AML-193 (cell line): ENCODE results near the gene TMEM41B.
A peak's percentile ranks its signal among the peaks of the same experiment; 100 is the strongest.
"Not testable (repeated sequence)": the region's sequence is repeated elsewhere in the genome, so short reads cannot be mapped to it uniquely, and the experiment has no call there.

Experiments
- DNase-seq, 2 experiments: peaks; one replicate each; lab custom pipeline; 2025; lab: John Stamatoyannopoulos, UW

The TMEM41B gene

DNA sequence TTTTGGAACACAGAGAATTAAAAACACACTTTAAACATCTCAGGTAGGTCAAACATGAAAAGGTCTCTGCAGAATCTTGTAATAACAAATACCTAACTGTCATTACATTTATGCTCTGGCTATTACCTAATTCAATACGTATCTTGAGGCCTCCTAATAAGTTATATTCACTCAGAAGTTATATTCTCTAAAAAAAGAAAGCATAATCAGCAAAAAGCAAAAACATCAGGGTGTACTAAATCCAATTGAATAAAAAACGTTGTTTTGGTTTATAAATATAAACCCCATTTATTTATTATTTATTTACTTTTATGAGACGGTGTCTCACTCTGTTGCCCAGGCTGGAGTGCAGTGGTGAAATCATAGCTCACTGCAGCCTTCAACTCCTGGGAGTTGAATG is 10.2 kb downstream of the TMEM41B start:
- DNase-seq = no peak

DNA sequence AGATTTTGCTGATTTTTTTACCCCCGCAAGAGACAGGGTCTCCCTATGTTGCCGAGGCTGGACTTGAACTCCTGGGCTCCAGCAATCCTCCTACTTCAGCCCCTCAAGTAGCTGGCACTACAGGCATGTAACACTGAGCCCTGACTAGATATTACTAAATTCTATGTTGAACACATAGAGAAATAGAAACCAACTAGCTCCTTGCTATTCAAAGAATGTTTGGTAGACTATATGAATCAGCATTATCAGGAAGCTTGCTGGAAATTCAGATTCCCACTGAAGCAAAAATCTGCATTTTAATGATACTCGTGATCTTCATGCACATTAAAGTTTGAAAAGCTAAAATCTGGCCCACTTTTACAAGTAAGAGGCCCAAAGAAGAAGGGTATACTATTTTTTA is 11.9 kb downstream of the TMEM41B start:
- DNase-seq = no peak

DNA sequence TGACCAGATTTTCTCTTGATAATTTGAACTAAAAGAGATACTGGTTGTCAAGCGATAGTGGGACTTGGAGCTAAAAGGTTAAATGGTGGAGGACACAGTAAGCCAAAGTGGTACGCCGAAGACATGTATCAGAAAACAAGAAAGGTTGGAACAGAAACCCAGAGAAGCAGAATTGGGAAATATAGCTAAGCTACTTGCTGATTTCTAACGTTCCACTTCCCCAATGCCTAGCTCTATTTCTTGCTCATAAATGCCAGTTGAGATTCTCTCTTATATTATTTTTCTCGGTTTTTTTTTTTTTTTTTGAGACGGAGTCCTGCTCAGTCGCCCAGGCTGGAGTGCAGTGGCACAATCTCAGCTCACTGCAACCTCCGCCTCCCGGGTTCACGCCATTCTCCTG is 12.7 kb downstream of the TMEM41B start:
- no peak for DNase-seq

- no peak for DNase-seq
These were observed 20.7 kb downstream of the TMEM41B start for GRCh38 chr11:9293646-9294045.

- DNase-seq = no peak
These were observed 28.4 kb downstream of the TMEM41B start for GRCh38 chr11:9285850-9286587.

DNA sequence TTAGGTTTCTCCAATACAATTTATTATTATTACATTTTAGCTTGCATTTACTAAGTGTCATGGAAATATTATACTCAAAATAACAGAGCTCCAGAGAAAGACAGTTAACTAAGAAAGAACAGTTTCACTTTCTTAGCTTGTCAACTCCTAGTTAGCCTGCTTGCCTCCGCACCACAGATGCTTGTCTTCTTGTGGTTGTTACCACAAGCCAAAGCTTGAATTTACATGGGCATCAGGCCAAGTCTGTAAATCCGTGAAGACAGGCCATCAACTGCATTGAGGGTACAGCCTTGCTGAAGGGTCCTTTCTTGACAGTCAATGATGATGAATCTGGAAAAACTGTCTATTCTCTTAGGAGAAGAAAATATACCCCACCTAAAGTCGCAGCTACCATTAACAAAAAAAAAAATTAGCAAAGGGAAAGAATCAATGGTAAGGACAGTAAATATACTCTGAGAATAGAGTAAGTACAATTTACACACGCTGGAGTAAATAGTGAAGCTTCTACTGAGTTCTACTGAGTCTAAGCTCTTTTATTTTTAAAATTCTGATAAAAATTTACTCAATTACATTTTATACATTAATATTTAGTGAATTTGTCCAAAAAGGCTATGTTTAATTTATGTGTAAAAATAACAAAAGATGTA is 33.6 kb downstream of the TMEM41B start:
- DNase-seq = peak; percentile 11 to 35

DNA sequence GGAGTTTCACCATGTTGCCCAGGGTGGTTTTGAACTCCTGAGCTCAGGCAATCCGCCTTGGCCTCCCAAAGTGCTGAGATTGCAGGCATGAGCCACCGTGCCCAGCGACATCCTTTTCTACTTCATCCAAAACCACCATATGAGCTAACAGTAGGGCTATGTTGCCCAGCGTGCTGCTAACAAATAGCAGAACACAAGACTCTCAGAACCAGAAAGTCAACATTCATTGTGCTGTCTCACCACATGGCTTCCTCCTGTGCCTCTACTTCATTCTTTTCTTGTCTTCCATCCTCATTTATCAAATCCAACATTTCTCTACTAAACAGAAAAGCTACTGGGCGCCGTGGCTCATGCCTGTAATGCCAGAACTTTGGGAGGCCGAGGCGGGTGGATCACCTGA is 37.2 kb downstream of the TMEM41B start:
- DNase-seq = no peak

DNA sequence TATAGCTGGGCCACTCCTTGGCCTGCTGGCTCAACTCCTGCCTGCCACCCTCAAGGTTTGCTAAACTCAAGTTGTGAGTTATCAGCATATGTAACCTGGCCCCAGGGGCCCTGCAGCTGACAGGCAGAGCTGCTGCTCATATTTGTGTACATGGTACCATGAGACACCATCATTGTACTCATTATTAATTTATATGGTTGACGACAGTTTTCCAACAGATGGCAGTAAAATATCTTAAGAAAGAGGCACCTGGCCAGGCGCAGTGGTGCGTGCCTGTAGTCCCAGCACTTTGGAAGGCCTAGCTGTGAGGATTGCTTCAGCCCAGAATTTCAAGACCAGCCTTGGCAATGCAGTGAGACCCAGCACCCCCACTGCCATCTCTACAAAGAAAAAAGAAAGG is 37.8 kb downstream of the TMEM41B start:
- DNase-seq = peak in 1 of 2 experiments; percentile 6

DNA sequence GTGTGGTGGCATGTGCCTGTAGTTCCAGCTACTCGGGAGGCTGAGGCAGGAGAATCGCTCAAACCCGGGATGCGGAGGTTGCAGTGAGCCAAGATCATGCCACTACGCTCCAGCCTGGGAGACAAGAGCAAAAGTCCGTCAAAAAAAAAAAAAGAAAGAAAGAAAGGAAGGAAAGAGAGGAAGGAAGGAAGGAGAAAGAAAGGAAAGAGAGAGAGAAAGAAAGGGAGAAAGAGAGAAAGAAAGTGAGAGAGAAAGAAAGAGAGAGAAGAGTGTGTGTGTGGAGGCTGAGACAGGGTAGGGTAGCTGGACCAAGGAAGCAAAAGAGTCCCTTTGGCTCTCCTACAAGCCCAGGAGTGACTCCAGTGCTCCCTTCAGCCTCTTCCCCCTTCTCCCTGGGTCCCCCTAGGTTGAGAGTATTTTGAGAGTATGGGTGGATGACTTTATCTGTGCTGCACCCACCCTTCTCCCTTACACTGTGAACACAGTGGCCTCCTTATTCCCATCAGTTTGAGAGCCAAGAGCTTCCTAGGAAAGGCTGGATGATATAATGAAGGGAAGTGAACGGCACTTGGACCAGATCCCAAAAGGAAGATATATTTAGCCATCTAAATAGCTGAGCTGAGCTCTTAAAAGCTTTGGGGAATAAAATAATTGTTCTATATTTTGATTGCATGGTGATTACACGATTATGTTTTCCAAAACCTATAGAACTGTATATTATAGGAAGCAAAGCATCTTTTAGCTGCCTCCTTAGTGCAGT is 39.7 kb downstream of the TMEM41B start:
- DNase-seq = no peak

- peak; percentile 83 to 90 for DNase-seq
These were observed 40.7 kb downstream of the TMEM41B start for GRCh38 chr11:9273376-9274336.

DNA sequence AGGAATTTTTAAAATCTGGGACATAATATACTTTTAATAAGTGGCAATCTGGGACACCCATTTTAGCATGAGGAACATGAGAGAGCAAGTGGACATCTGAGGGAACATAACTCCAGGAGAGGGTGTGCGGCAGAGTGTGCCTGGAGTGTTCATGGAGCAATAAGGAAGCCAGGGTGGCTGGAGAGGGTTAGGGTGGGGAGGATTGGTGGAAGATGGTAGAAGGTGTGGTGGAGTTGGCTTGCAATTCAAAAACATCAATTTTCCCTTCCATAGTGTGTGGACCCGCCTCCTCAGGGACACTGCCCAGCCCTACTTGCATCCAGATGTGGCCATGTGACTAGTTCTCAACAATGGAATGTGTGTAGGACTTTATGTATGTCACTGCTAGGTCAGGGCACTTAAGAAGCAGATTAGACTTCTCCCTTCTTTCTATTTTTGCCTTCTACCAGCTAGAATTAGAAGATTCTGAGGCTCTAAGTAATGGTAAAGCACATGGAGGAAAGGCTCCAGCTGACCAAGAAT is 44.8 kb downstream of the TMEM41B start:
- no peak for DNase-seq

DNA sequence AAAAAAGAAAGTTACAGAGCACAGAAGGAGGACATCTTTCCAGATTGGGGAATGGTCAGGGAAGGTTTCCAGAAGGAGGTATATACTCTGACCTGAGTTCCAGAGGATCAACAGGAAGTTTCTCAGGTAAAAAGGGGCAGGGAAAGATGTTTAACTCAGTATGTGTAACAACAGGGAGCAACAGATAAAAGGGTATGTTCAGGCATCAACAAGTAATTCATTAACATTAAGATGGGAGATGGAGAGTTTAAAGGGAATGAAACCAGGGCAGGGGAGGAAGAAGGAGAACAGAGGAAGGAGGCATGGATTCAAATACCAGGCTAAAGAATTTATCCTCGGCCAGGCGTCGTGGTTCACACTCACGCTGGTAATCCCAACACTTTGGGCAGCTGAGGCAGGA is 46.7 kb downstream of the TMEM41B start:
- no peak for DNase-seq

GRCh38 chr11:9266926-9267325 is 47.5 kb downstream of the TMEM41B start:
- DNase-seq = no peak

- no peak for DNase-seq
These were observed 48.2 kb downstream of the TMEM41B start for GRCh38 chr11:9266132-9266736.

DNA sequence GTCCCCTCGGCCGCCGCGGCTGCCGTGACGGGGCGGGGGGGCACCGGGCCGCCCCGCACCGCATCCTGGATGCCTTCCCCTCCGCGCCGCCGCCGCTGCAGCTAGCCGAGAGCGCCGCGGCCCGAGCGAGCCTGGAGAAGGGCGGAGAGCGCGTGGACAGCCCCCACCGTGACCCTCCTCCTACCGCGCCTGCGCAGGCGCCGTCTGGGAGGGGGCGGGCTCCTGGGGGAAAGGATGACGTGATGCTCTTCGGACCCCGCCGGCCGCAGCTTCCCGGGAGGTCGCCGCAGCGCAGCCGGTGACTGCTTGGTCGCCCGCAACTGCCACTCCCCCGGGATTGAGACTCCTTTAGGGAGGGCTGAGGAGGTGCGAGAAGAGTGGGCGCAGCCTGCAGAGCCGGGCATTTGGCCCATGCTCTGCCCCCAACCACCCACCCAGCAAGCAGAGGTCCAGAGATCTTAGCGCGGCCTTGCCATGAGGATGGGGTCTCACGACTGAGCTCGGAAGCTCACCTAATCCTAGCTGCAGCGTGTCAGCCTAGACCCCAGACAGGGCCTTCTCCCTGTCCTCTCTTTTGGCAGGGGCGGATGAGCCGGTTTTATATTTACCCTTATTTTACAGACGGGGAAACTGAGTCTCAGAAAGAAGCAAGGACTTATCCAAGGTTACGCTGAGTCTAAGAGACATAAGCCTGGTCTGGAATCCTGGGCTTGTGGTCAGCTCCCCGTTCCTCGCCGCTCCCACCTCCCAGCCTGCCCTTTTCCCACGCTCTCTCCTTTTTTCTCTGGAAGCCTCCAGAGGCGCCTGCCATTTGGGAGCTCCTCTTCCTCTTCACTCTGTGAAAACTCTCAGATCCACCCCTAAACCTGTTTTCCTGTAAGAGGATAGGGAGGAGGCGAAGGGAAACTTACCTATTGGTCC is 48.9 kb downstream of the TMEM41B start, which contains the start of gene DENND5A:
DENND5A (minus strand) TSS at position 140 of the 921 bp plus-strand sequence. CDS start 281 bp downstream, outside the sequence.
- DNase-seq = peak; percentile 56 to 58

DNA sequence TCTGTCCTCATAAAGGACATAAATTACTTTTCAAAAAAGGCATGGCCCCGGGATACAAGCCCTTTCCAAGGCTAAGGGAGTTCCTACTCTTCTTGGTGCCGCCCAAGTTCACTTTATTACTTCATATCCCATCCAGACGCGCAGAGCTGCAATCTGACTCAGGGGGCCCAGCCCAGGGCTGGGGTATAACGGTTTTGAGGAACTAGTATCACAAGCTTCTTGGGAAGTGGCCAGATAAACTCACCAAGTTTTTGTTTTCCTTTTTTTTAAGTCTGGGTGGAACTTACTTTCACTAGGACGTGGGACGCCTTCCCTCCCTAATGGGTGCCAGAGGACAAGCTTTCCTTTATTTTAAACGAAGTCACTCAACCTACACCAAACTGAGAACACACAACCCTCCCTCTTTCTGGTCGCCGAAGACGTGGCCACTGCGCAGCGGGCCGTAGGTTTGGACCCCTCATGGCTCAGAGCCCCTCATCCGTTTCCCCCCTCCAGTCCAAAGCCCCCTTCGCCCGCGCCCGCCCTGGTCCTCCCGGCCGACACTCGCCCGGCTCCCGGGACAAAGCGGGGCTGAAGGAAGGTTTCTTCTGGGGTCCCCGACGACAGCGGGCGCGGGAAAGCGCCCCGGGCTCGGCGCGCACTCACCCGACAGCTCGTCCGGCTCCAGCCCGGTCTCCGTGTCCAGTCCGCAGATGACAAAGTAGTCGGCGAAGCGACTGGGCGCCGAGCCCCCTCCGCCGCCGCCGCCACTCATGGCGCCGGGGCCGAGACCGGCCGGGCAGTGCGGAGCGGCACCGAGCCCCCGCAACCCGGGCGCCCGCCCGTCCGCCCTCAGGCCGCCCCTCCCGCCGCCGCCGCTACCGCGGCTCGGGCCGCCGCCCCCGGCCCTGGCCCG is 49.8 kb downstream of the TMEM41B start:
- peak; percentile 81 to 82 for DNase-seq

GRCh38 chr11:9263840-9264315 is 50.5 kb downstream of the TMEM41B start:
- DNase-seq = peak; percentile 76 to 82

GRCh38 chr11:9260838-9261146 is 53.6 kb downstream of the TMEM41B start:
- not testable (repeated sequence) for DNase-seq
